ENCODE results near the gene SPEM2.

SPEM2 gene

DNA sequence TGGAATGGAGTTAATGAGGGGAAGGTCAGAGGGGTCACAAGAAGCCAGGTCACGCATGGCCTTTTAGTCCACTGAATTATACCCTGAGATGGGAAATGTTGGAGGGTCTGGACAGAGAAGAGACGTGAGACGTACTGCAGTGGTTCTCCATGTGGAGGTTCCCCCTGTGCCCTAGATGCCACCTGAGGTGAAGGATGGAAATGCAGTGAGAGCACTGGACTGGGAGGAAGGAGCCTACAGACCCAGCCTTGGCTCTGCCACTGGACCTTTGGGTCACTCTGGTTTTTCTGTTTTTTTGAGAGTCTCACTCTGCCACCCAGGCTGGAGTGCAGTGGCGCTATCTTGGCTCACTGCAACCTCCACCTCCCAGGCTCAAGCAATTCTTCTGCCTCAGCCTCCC lies 29.3 kb upstream of the SPEM2 start:
- no peaks in the 10 kb centered on the region for H3K27me3 ChIP-seq (ENCODE audit: control insufficient read depth in 1 of 2, insufficient read depth in 1 of 2, low read length in 2 of 2)
- H4K8ac ChIP-seq (ENCODE audit: low read length), result peak overlapping the region; percentile 63
- no peak overlapping the region for H3K4ac ChIP-seq (ENCODE audit: low read depth in 1 of 2, low read length in 2 of 2)
- no peak overlapping the region for H2AFZ ChIP-seq (ENCODE audit: low read depth, low read length)
- H2BK15ac ChIP-seq (ENCODE audit: low read depth, poor library complexity, severe bottlenecking), result no peak overlapping the region
- H2AK5ac ChIP-seq (ENCODE audit: low read length, severe bottlenecking), result peak overlapping the region; percentile 76
- no peak overlapping the region for H3K9ac ChIP-seq (ENCODE audit: low read length)
- peaks cover 13% of the 10 kb centered on the region for H3K79me1 ChIP-seq (replicated peaks; ENCODE audit: low read length, poor library complexity, severe bottlenecking)
- no peak overlapping the region for H3K4me3 ChIP-seq (ENCODE audit: insufficient read depth in 1 of 2, low read depth in 1 of 2, low read length in 2 of 2)
- 89% methylated on average over 4 of the region's 4 CpGs for WGBS
- no peak overlapping the region for H2BK12ac ChIP-seq (ENCODE audit: low read length in 2 of 2)
- H3K4me1 ChIP-seq (ENCODE audit: control insufficient read depth, insufficient read depth, low read depth, low read length), result peaks cover 22% of the 10 kb centered on the region
- no peak overlapping the region for H2BK5ac ChIP-seq (ENCODE audit: low read depth, low read length, poor library complexity, severe bottlenecking)
- no peak overlapping the region for H3K27ac ChIP-seq (ENCODE audit: low read length, poor library complexity, severe bottlenecking)
- no peak overlapping the region for H3K14ac ChIP-seq (ENCODE audit: low read length in 2 of 2)
- no peak for DNase-seq
- H3K18ac ChIP-seq (ENCODE audit: low read depth in 1 of 2, low read length in 2 of 2), result no peak overlapping the region
- no peak overlapping the region for H3K4me2 ChIP-seq (ENCODE audit: low read length, poor library complexity, severe bottlenecking)
- H2BK120ac ChIP-seq (ENCODE audit: low read depth, low read length), result no peak overlapping the region
- H4K91ac ChIP-seq (ENCODE audit: low read length), result no peak overlapping the region
- H3K9me3 ChIP-seq (ENCODE audit: control insufficient read depth, low read length), result no peaks in the 10 kb centered on the region
- peaks cover 17 to 18% of the 10 kb centered on the region in 2 experiments for H3K36me3 ChIP-seq (ENCODE audit: control insufficient read depth in 1 of 2, insufficient read depth in 2 of 2, low read depth in 1 of 2, low read length in 2 of 2)
- H3K23ac ChIP-seq (ENCODE audit: low read length in 2 of 2), result no peak overlapping the region

DNA sequence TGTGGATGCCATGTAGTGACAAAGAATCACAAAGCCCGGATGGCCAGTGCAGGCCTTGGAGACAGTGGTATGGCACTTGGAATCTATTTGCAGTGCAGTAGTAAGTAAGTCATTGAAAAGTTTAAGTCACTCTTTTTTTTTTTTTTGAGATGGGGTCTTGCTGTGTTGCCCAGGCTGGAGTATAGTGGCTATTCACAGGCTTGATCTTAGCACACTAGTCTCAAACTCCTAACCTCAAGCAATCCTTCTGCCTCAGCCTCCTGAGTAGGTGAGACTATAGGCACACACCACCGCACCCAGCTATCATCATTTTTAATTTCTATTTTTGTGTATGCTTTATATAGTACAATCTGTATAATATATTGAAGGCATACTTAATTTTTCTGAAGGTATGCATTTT lies 26.8 kb upstream of the SPEM2 start:
- Histone ChIP-seq H4K8ac (ENCODE audit: low read length) (no peak overlapping the region), H2BK12ac (ENCODE audit: low read length in 2 of 2) (no peak overlapping the region), H3K23ac (ENCODE audit: low read length in 2 of 2) (no peak overlapping the region), H3K18ac (ENCODE audit: low read depth in 1 of 2, low read length in 2 of 2) (no peak overlapping the region), H2BK120ac (ENCODE audit: low read depth, low read length) (no peak overlapping the region), H2AFZ (ENCODE audit: low read depth, low read length) (no peak overlapping the region), H4K91ac (ENCODE audit: low read length) (no peak overlapping the region), H3K4me3 (ENCODE audit: insufficient read depth in 1 of 2, low read depth in 1 of 2, low read length in 2 of 2) (no peak overlapping the region), H2BK5ac (ENCODE audit: low read depth, low read length, poor library complexity, severe bottlenecking) (no peak overlapping the region), H3K9me3 (ENCODE audit: control insufficient read depth, low read length) (no peaks in the 10 kb centered on the region), H2BK15ac (ENCODE audit: low read depth, poor library complexity, severe bottlenecking) (no peak overlapping the region), H3K9ac (ENCODE audit: low read length) (no peak overlapping the region), H3K79me1 (replicated peaks; ENCODE audit: low read length, poor library complexity, severe bottlenecking) (peaks cover 4% of the 10 kb centered on the region), H3K27ac (ENCODE audit: low read length, poor library complexity, severe bottlenecking) (no peak overlapping the region), H3K4ac (ENCODE audit: low read depth in 1 of 2, low read length in 2 of 2) (no peak overlapping the region), H3K4me1 (ENCODE audit: control insufficient read depth, insufficient read depth, low read depth, low read length) (peaks cover 17% of the 10 kb centered on the region), H3K4me2 (ENCODE audit: low read length, poor library complexity, severe bottlenecking) (no peak overlapping the region), H3K36me3 (ENCODE audit: control insufficient read depth in 1 of 2, insufficient read depth in 2 of 2, low read depth in 1 of 2, low read length in 2 of 2) (no peaks in the 10 kb centered on the region), H3K27me3 (ENCODE audit: control insufficient read depth in 1 of 2, insufficient read depth in 1 of 2, low read length in 2 of 2) (no peaks in the 10 kb centered on the region), H3K14ac (ENCODE audit: low read length in 2 of 2) (no peak overlapping the region), H2AK5ac (ENCODE audit: low read length, severe bottlenecking) (no peak overlapping the region)
- 83% methylated on average over 1 of the region's 2 CpGs for WGBS
- no peak for DNase-seq

DNA sequence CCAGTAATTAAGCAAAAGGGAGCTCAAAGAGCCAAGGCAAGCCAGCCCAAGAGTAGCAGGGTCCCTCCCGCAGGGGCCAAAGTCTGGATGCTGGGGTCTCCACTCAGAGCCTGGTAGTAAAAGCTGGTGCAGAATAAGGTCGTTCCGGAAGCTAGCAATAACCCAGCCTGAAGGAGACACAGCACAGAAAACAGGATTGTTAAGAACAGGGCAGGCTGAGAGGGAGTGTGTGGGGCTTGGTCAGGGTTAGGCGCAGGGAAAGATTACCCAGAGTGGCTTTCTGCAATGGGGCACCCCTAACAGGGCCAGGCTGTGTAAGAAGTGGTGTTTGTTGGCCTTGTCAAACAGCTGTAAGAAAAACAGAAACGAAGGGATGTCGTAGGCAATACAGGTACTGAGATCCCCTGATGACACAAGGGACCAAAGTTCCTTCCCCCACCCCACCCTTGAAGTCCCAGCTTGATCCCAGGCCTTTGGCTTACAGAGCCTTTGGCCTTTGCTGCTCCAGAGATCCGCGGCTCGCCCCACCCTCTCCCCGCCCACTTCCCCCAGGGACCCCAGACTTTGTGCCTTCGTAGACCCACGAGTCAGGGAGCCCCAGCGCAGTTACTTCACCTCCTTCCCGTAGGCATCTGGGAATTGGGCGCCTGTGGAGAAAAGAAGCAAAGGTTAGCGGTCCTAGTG lies 22.2 kb upstream of the SPEM2 start:
- H2BK5ac ChIP-seq (ENCODE audit: low read depth, low read length, poor library complexity, severe bottlenecking), result no peak overlapping the region
- H3K27ac ChIP-seq (ENCODE audit: low read length, poor library complexity, severe bottlenecking), result peak overlapping the region; percentile 97
- peaks cover 13% of the 10 kb centered on the region for H3K79me1 ChIP-seq (replicated peaks; ENCODE audit: low read length, poor library complexity, severe bottlenecking)
- H3K9ac ChIP-seq (ENCODE audit: low read length), result peak overlapping the region; percentile 91
- H2BK12ac ChIP-seq (ENCODE audit: low read length in 2 of 2), result peak overlapping the region in 1 of 2 experiments; percentile 83
- DNase-seq, result no peak
- H3K4me3 ChIP-seq (ENCODE audit: insufficient read depth in 1 of 2, low read depth in 1 of 2, low read length in 2 of 2), result peak overlapping the region; percentile 80 to 87
- H3K36me3 ChIP-seq (ENCODE audit: control insufficient read depth in 1 of 2, insufficient read depth in 2 of 2, low read depth in 1 of 2, low read length in 2 of 2), result peaks cover 0 to 2% of the 10 kb centered on the region in 2 experiments
- peak overlapping the region; percentile 44 for H2AFZ ChIP-seq (ENCODE audit: low read depth, low read length)
- H3K4me2 ChIP-seq (ENCODE audit: low read length, poor library complexity, severe bottlenecking), result peak overlapping the region; percentile 84
- H3K18ac ChIP-seq (ENCODE audit: low read depth in 1 of 2, low read length in 2 of 2), result peak overlapping the region; percentile 49 to 84
- WGBS, result 22% methylated on average over 13 of the region's 16 CpGs
- H3K27me3 ChIP-seq (ENCODE audit: control insufficient read depth in 1 of 2, insufficient read depth in 1 of 2, low read length in 2 of 2), result no peaks in the 10 kb centered on the region
- H2AK5ac ChIP-seq (ENCODE audit: low read length, severe bottlenecking), result peak overlapping the region; percentile 31
- peak overlapping the region; percentile 54 for H2BK120ac ChIP-seq (ENCODE audit: low read depth, low read length)
- H3K23ac ChIP-seq (ENCODE audit: low read length in 2 of 2), result peak overlapping the region in 1 of 2 experiments; percentile 97
- H2BK15ac ChIP-seq (ENCODE audit: low read depth, poor library complexity, severe bottlenecking), result peak overlapping the region; percentile 16
- H3K4me1 ChIP-seq (ENCODE audit: control insufficient read depth, insufficient read depth, low read depth, low read length), result peaks cover 20% of the 10 kb centered on the region
- H4K91ac ChIP-seq (ENCODE audit: low read length), result peak overlapping the region; percentile 27
- H3K4ac ChIP-seq (ENCODE audit: low read depth in 1 of 2, low read length in 2 of 2), result peak overlapping the region in 1 of 2 experiments; percentile 73
- H3K9me3 ChIP-seq (ENCODE audit: control insufficient read depth, low read length), result no peaks in the 10 kb centered on the region
- H3K14ac ChIP-seq (ENCODE audit: low read length in 2 of 2), result no peak overlapping the region
- peak overlapping the region; percentile 57 for H4K8ac ChIP-seq (ENCODE audit: low read length)

DNA sequence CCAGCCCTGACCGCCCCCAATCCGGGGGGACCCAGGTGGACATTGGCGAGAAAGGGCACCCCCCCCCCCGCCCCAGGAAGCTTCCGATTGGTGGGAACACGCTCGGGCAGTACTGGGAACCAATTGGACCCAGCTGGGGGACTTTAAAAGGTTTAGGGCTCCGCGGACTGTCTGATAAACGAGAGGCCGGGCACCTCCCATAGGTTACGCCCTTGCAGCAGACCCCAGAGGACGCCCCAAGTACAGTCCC lies 21.8 kb upstream of the SPEM2 start:
- H3K79me1 ChIP-seq (replicated peaks; ENCODE audit: low read length, poor library complexity, severe bottlenecking), result peaks cover 13% of the 10 kb centered on the region
- 0% methylated on average over 9 of the region's 13 CpGs for WGBS
- peak overlapping the region; percentile 84 for H3K4me2 ChIP-seq (ENCODE audit: low read length, poor library complexity, severe bottlenecking)
- peaks cover 20% of the 10 kb centered on the region for H3K4me1 ChIP-seq (ENCODE audit: control insufficient read depth, insufficient read depth, low read depth, low read length)
- H3K4ac ChIP-seq (ENCODE audit: low read depth in 1 of 2, low read length in 2 of 2), result peak overlapping the region in 1 of 2 experiments; percentile 76
- H2AK5ac ChIP-seq (ENCODE audit: low read length, severe bottlenecking), result no peak overlapping the region
- H3K14ac ChIP-seq (ENCODE audit: low read length in 2 of 2), result peak overlapping the region in 1 of 2 experiments; percentile 81
- DNase-seq, result no peak
- H2BK120ac ChIP-seq (ENCODE audit: low read depth, low read length), result peak overlapping the region; percentile 54
- H2AFZ ChIP-seq (ENCODE audit: low read depth, low read length), result peak overlapping the region; percentile 84
- H2BK15ac ChIP-seq (ENCODE audit: low read depth, poor library complexity, severe bottlenecking), result peak overlapping the region; percentile 80
- peak overlapping the region; percentile 97 for H3K27ac ChIP-seq (ENCODE audit: low read length, poor library complexity, severe bottlenecking)
- peak overlapping the region; percentile 82 for H2BK5ac ChIP-seq (ENCODE audit: low read depth, low read length, poor library complexity, severe bottlenecking)
- H3K27me3 ChIP-seq (ENCODE audit: control insufficient read depth in 1 of 2, insufficient read depth in 1 of 2, low read length in 2 of 2), result no peaks in the 10 kb centered on the region
- peak overlapping the region; percentile 91 for H3K9ac ChIP-seq (ENCODE audit: low read length)
- H3K36me3 ChIP-seq (ENCODE audit: control insufficient read depth in 1 of 2, insufficient read depth in 2 of 2, low read depth in 1 of 2, low read length in 2 of 2), result peaks cover 2 to 6% of the 10 kb centered on the region in 2 experiments
- peak overlapping the region in 1 of 2 experiments; percentile 48 for H2BK12ac ChIP-seq (ENCODE audit: low read length in 2 of 2)
- H3K9me3 ChIP-seq (ENCODE audit: control insufficient read depth, low read length), result no peaks in the 10 kb centered on the region
- H3K23ac ChIP-seq (ENCODE audit: low read length in 2 of 2), result no peak overlapping the region
- H3K4me3 ChIP-seq (ENCODE audit: insufficient read depth in 1 of 2, low read depth in 1 of 2, low read length in 2 of 2), result peak overlapping the region; percentile 80 to 87
- peak overlapping the region; percentile 99 for H4K8ac ChIP-seq (ENCODE audit: low read length)
- peak overlapping the region; percentile 95 to 96 for H3K18ac ChIP-seq (ENCODE audit: low read depth in 1 of 2, low read length in 2 of 2)
- peak overlapping the region; percentile 65 for H4K91ac ChIP-seq (ENCODE audit: low read length)
